HG02610 (cell line): ENCODE data around the gene OR52I2.

Experiments used
- ATAC-seq: cut with Tn5 transposase; IDR thresholded peaks from one replicate; pipeline ENCODE4 v1.9.1; 2021; ENCODE audit warnings: mild to moderate bottlenecking, moderate library complexity; ENCODE audit not compliant: unreplicated experiment

The OR52I2 gene

DNA sequence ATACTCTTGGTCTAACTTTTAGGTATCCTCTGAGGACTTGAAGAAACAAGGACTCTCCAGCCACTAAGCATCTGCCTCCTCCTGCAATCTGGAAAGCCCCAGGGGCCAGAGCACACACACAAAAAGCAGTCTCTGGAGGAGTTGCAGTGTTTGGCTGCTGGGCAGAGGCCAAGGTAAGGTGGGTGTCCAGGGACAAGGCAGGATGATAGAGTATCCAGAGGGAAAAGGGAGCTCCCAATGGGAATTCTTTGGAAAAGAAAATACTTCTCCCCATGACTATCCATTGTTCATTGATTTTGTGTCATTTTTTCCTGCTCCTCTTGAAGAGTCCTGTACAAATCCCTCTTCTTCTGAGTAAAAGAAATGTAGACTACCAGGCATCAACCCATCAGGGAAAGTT, at the start of gene OR52I2:
Gene OR52I2 (plus strand): TSS at position 301 of the 400 bp plus-strand sequence.
- no peak for ATAC-seq

- peak; percentile 64 for ATAC-seq
Measured at GRCh38 chr11:4539603-4540219, 41.8 kb upstream of the OR52I2 start.

- ATAC-seq, result no peak
Measured at GRCh38 chr11:4541071-4541470, 40.5 kb upstream of the OR52I2 start.

- ATAC-seq, result no peak
Measured at GRCh38 chr11:4543561-4543960, 38.0 kb upstream of the OR52I2 start.

DNA sequence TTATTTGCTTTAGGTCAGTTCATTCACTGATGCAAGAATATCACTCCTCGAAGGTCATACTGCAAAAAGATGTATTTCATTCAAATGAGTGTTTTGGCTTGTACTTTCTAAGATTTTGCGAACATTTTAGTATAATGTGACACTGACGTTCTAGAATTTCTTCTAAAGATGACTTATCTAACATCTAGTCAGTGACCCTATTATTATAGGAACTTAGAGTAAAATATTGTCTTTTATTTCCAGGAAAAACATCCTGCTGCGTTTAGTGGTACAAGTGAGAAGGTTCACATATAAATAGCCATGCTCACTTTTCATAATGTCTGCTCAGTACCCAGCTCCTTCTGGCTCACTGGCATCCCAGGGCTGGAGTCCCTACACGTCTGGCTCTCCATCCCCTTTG, 36.7 kb upstream of the OR52I2 start, which contains the start of gene OR52M1:
Gene OR52M1 (plus strand): TSS at position 301 of the 400 bp plus-strand sequence. CDS start 0 bp downstream, at position 301.
- ATAC-seq, result no peak

DNA sequence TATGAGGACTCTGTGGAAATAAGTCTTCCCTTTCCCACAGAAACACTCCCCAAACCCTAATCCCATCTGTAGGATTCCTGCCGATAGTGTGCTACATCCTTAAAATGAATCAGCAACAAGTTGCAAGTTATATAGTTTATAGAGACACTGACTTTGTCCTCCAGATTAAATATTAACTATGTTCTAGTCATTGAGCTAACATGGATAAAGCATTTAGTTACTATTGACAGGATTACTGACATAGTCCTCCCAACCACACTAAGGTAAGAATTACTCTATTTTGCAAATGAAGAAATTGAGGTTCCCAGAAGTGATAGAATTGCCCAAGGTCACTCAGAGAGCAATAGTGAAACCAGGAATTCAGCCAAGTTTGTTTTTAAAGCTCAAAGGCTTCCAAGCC, 34.7 kb upstream of the OR52I2 start:
- ATAC-seq, result no peak

DNA sequence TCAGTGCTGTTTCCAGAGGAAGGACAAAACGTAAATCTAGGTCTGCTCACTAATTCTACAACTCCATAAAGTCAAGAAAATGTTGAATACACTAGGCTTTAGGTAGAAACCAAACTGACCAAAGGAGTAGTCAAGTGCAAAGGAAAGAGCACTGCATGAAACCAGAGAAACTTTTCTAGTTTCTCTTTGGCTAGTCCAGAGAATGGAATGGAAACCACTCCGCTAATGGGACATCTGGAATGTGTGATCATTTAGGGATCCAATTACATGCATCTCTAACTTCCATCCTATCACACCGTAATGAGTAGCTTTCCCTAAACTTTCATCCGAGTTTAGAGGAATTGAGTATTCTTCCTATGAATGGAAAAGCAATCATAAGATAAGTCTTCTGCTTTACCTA, 34.1 kb upstream of the OR52I2 start:
- ATAC-seq, result no peak

GRCh38 chr11:4551346-4551979, 30.1 kb upstream of the OR52I2 start:
- no peak for ATAC-seq

DNA sequence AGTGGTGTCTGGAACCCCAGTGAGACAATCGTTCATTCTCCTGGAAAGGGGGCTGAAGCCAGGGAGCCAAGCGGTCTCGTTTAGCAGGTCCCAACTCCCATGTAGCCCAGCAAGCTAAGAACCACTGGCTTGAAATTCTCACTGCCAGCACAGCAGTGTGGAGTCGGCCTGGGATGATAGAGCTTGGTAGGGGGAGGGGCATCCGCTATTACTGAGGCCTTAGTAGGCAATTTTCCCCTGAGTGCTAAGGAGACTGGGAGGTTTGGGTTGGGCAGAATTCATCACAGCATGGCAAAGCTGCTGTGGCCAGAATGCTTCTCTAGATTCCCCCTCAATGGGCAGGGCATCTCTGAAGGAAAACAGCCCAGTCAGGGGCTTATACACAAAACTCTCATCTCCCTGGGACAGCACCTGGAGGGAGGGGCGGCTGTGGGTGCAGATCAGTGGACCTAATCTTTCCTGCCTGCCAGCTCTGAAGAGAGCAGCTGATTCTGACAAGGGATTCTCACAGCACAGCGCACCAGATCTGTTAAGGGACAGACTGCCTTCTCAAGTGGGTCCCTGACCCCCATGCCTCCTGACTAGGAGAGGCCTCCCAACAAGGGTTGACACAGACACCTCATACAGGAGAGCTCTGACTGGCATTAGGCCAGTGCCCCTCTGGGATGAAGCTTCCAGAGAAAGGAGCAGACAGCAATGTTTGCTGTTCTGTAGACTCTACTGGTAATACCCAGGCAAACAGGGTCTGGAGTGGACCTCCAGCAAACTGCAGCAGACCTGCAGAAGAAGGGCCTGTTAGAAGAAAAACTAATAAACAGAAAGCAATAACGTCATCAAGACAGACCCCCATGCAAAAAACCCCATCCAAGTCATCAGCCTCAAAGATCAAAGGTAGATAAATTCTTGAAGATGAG, 21.8 kb upstream of the OR52I2 start:
- no peak for ATAC-seq

DNA sequence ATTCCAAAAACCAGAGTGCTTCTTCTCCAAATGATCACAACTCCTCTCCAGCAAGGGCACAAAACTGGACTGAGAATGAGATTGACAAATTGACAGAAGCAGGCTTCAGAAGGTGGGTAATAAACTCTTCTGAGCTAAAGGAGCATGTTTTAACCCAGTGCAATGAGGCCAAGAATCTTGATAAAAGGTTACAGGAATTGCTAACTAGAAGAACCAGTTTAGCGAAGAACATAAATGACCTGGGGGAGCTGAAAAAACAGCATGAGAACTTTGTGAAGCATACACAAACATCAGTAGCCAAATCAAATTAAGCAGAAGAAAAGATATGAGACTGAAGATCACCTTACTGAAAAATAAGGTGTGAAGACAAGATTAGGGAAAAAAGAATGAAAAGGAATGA, 21.1 kb upstream of the OR52I2 start:
- no peak for ATAC-seq

DNA sequence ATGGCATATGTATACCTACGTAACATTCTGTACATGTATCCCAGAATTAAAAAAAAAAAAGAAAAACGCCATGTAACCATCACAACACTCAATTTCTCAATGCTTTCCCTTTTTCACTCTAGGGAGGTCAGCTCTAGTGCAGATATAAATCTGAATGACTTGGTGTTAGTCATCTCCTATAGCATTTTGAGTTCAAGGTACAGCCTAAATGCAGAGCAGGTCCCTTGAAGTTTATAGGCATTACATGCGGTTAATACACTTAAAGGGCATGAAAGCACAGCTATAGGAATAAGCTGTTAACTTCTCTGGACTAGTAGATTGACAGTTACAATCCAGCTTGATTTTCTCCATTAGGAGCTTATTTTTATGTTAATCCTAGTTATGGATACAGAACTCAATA, 16.2 kb upstream of the OR52I2 start:
- no peak for ATAC-seq

GRCh38 chr11:4569075-4569474, 12.5 kb upstream of the OR52I2 start:
- ATAC-seq, result no peak

DNA sequence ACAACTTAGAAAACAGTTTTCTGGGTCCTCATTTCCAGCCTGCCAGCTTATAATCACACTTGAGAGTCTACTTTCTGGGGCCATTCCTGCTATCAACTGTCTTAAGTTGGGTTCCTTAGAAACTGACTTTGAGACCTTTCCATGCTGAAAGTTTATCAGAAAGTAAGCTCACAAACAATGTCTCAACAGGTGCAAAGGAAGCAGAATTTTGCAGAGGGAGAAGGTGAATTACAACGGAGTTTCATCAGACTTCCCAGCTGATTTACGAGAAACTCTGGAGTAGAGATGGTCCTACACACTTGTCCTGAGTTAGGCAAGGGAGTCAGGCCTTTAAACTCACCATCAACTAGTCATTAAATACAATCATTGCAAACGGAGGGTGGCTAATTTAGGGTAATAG, 4.7 kb upstream of the OR52I2 start:
- no peak for ATAC-seq

- no peak for ATAC-seq
Measured at GRCh38 chr11:4577761-4578160, 3.8 kb upstream of the OR52I2 start.

GRCh38 chr11:4578624-4579023, 2.9 kb upstream of the OR52I2 start:
- ATAC-seq, result no peak

GRCh38 chr11:4580124-4580523, 1.4 kb upstream of the OR52I2 start:
- ATAC-seq, result no peak

DNA sequence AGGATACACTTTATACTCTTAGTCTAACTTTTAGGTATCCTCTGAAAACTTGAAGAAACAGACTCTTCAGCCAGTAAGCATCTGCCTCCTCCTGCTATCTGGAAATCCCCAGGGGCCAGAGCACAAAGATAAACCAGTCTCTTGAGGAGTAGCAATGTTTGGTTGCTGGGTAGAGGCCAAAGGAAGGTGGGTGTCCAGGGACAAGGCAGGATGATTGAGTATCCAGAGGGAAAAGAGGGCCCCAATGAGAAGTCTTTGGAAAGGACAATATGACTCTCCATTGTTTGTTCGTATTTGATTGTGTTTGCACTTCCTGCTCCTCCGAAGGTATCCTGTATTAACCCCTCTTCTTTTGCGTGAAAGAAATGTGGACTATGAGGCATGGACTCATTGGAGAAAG, 7.5 kb downstream of the OR52I2 start:
- no peak for ATAC-seq

DNA sequence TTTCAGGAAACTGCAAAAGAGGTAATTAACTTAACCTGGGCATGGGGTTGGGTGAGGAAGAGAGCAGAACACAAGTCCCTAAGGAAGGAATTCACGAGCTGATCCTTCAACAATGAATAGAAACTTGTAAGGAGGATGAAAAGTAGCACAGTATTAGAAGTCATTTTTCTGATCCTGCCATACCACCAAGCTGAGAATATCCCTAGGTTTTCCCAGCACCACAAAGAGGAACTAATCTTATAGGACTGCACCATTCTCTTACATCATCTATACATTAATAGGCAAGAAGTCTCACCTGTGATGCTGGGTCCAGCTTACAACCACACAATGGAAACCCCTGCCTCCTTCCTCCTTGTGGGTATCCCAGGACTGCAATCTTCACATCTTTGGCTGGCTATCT, 12.2 kb downstream of the OR52I2 start, which contains the start of gene OR52I1:
Gene OR52I1 (plus strand): TSS at position 301 of the 400 bp plus-strand sequence. CDS start 0 bp downstream, at position 301.
- no peak for ATAC-seq

DNA sequence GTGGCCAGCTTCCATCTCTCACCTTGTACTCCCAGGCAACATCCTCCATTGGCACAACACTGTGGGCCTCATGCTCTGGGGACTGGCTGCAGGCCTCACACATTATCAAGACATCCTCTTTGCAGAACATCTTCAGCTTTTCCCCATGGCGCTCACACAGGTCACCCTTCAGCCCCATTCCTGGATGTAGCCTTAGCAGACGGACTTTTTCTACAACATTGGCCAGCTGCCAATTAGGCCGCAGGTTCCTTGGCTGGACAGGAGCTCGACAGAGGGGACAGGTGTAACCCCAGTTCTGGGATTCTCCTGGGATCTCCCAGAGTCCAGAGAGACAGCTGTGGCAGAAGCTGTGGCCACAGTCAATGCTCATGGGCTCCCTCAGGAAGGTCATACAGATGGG, 23.5 kb downstream of the OR52I2 start:
- ATAC-seq, result no peak

GRCh38 chr11:4606231-4607015, 24.9 kb downstream of the OR52I2 start:
- ATAC-seq, result no peak

DNA sequence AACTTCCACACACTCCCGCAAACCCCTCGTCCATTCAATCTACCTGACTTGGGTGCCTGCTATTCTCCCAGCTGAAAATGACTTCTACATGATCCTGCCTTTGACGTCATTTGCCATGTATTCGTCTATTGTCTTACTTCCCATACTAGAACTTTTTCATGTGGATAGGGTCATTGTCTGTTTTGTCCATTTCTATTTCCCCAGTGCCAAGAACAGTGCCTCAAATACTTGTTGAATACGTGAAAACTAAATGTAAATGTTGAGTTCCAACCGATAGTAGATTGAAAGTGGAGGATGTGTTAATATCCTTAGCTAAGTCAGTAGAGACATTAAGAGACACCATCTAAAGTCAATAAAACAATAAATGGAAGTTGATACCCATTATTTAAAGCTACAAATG, 25.6 kb downstream of the OR52I2 start:
- ATAC-seq, result no peak
